Osteocyte (in vitro differentiated cells): Measurements from ENCODE around the gene BPIFB3. TPM values are rescaled to one million over a fixed set of nuclear protein-coding genes. Genes with fewer than 3 reads are reported as not detected.
"Not testable (repeated sequence)": the region's sequence is repeated elsewhere in the genome, so short reads cannot be mapped to it uniquely, and the experiment has no call there.

Source experiments
- DNase-seq: peaks from one replicate; pipeline ENCODE4 v3.0.0; 2021; ENCODE audit warnings: mixed read lengths; ENCODE audit not compliant: unreplicated experiment; ENCODE audit errors: extremely low spot score
- H3K27ac Mint-ChIP-seq: one replicate; pipeline ENCODE4 v1.8.0; 2021; ENCODE audit warnings: mild to moderate bottlenecking, mixed read lengths; ENCODE audit not compliant: unreplicated experiment
- H3K27me3 Mint-ChIP-seq: one replicate; pipeline ENCODE4 v1.8.0; 2021; ENCODE audit warnings: mixed read lengths; ENCODE audit not compliant: unreplicated experiment
- H3K36me3 Mint-ChIP-seq: one replicate; pipeline ENCODE4 v1.8.0; 2021; ENCODE audit warnings: mixed read lengths; ENCODE audit not compliant: unreplicated experiment
- H3K4me1 Mint-ChIP-seq: one replicate; pipeline ENCODE4 v1.8.0; 2021; ENCODE audit warnings: mixed read lengths; ENCODE audit not compliant: unreplicated experiment
- H3K4me3 Mint-ChIP-seq: one replicate; pipeline ENCODE4 v1.8.0; 2021; ENCODE audit warnings: mild to moderate bottlenecking, moderate library complexity, mixed read lengths; ENCODE audit not compliant: unreplicated experiment
- H3K9me3 Mint-ChIP-seq: one replicate; pipeline ENCODE4 v1.8.0; 2021; ENCODE audit warnings: mixed read lengths; ENCODE audit not compliant: unreplicated experiment
- CTCF ChIP-seq: fragments of 200-600 bp; sonication (generic); IDR thresholded peaks from 2 replicates; pipeline ENCODE4 v1.5.0; 2021; ENCODE audit warnings: antibody characterized with exemption, mild to moderate bottlenecking, moderate library complexity
- total RNA-seq: library from RNA; stranded (reverse); gene quantifications from 2 replicates; pipeline ENCODE4 v1.2.1, GENCODE V29; 2021

BPIFB3 gene
- total RNA-seq, 1 donor from 2014 or later = not detected

GRCh38 chr20:33119725-33120720 is 66.3 kb downstream of the BPIFB3 start:
- Mint-ChIP-seq H3K4me3 (no peak overlapping the region), H3K27ac (no peak overlapping the region), H3K9me3 (no peaks in the 10 kb centered on the region), H3K27me3 (no peaks in the 10 kb centered on the region), H3K36me3 (no peaks in the 10 kb centered on the region), H3K4me1 (no peaks in the 10 kb centered on the region)
- TF ChIP-seq CTCF = no peak
- DNase-seq = no peak

GRCh38 chr20:33120934-33121333 is 67.2 kb downstream of the BPIFB3 start:
- no peaks in the 10 kb centered on the region for H3K27me3 Mint-ChIP-seq
- no peak for TF ChIP-seq CTCF
- no peak overlapping the region for H3K27ac Mint-ChIP-seq
- H3K4me1 Mint-ChIP-seq = no peaks in the 10 kb centered on the region
- H3K9me3 Mint-ChIP-seq = no peaks in the 10 kb centered on the region
- no peak overlapping the region for H3K4me3 Mint-ChIP-seq
- no peaks in the 10 kb centered on the region for H3K36me3 Mint-ChIP-seq
- no peak for DNase-seq

- not testable (repeated sequence) for H3K36me3 Mint-ChIP-seq, H3K27ac Mint-ChIP-seq, H3K4me3 Mint-ChIP-seq, H3K9me3 Mint-ChIP-seq, H3K4me1 Mint-ChIP-seq, DNase-seq, H3K27me3 Mint-ChIP-seq
Observed at GRCh38 chr20:33122297-33122696, 68.6 kb downstream of the BPIFB3 start.

Other genes with a start within 250 kb of the BPIFB3 start
- gene MAPRE1, start 233.9 kb upstream of the BPIFB3 start, total RNA-seq = 92.8 and 94.8 TPM in 2 replicates
- gene EFCAB8, start 195.0 kb upstream of the BPIFB3 start, total RNA-seq = 0.64 and 0.97 TPM in 2 replicates
- gene SUN5, start 49.5 kb upstream of the BPIFB3 start, total RNA-seq = not detected in 2 replicates
- not detected in 2 replicates for gene BPIFB2, start 46.2 kb upstream of the BPIFB3 start, total RNA-seq
- not detected in 2 replicates for gene BPIFB6, start 22.3 kb upstream of the BPIFB3 start, total RNA-seq
- not detected in 2 replicates for gene BPIFB4, start 25.7 kb downstream of the BPIFB3 start, total RNA-seq
- gene BPIFA2, start 114.3 kb downstream of the BPIFB3 start, total RNA-seq = not detected in 2 replicates
- gene BPIFA3, start 163.4 kb downstream of the BPIFB3 start, total RNA-seq = not detected in 2 replicates
- not detected in 2 replicates for gene BPIFA1, start 182.1 kb downstream of the BPIFB3 start, total RNA-seq
- not detected in 2 replicates for gene BPIFB1, start 229.3 kb downstream of the BPIFB3 start, total RNA-seq